A673 (cell line): ENCODE results near the gene IGSF10.

Source experiments
- CTCF ChIP-seq: fragments of 300-800, 200-600 bp; sonication (generic); conservative IDR thresholded peaks from 2 replicates; pipeline ENCODE4 v1.5.1; 2017; ENCODE audit warnings: low read depth, mild to moderate bottlenecking, antibody characterized with exemption, low read length, moderate library complexity, mixed read lengths
- EZH2 ChIP-seq: fragments of 200-600 bp; sonication (generic); IDR thresholded peaks from 2 replicates; pipeline ENCODE4 v1.6.1; 2017; ENCODE audit warnings: borderline replicate concordance, low read depth, mild to moderate bottlenecking, mixed read lengths, antibody characterized with exemption, low read length; ENCODE audit not compliant: poor library complexity, severe bottlenecking

GRCh38 chr3:151436675-151437446 lies 24.0 kb downstream of the IGSF10 start:
- TF ChIP-seq CTCF (no peak), EZH2 (no peak)
